Memory B cell (primary cell): ENCODE measurements around the gene PRKCE.
"Not testable (repeated sequence)": the region's sequence is repeated elsewhere in the genome, so short reads cannot be mapped to it uniquely, and the experiment has no call there.

Source experiments
- ATAC-seq: fragments of 150-1000 bp; cut with Tn5 transposase; 2 replicates; pipeline ENCODE4 v1.10.0; 2021; ENCODE audit warnings: low read depth, mild to moderate bottlenecking, moderate library complexity
- DNase-seq, 2 donors: peaks; one replicate each; pipeline ENCODE4 v3.0.0; 2022; ENCODE audit warnings: low spot score in 2 of 2
- H3K27ac Mint-ChIP-seq: one replicate; pipeline ENCODE4 v1.8.0; 2022; ENCODE audit warnings: mild to moderate bottlenecking, moderate library complexity, mixed read lengths
- H3K27me3 Mint-ChIP-seq: one replicate; pipeline ENCODE4 v1.8.0; 2022; ENCODE audit warnings: mixed read lengths
- H3K36me3 Mint-ChIP-seq: one replicate; pipeline ENCODE4 v1.8.0; 2022; ENCODE audit warnings: mild to moderate bottlenecking, mixed read lengths
- H3K4me1 Mint-ChIP-seq: one replicate; pipeline ENCODE4 v1.8.0; 2022; ENCODE audit warnings: mixed read lengths
- H3K4me3 Mint-ChIP-seq: one replicate; pipeline ENCODE4 v1.8.0; 2022; ENCODE audit warnings: mild to moderate bottlenecking, moderate library complexity, mixed read lengths
- H3K9me3 Mint-ChIP-seq: one replicate; pipeline ENCODE4 v1.8.0; 2022; ENCODE audit warnings: mixed read lengths

Gene PRKCE

GRCh38 chr2:45855374-45855773 is 203.9 kb downstream of the PRKCE start:
- no peak for DNase-seq
- no peak for ATAC-seq
- H3K36me3 Mint-ChIP-seq: peaks cover 6% of the 10 kb centered on the region
- peaks cover 36% of the 10 kb centered on the region for H3K4me1 Mint-ChIP-seq
- no peak overlapping the region for H3K27ac Mint-ChIP-seq
- no peaks in the 10 kb centered on the region for H3K27me3 Mint-ChIP-seq
- no peaks in the 10 kb centered on the region for H3K9me3 Mint-ChIP-seq
- no peak overlapping the region for H3K4me3 Mint-ChIP-seq

GRCh38 chr2:45856391-45857274 is 205.2 kb downstream of the PRKCE start:
- H3K4me3 Mint-ChIP-seq: no peak overlapping the region
- no peaks in the 10 kb centered on the region for H3K27me3 Mint-ChIP-seq
- no peaks in the 10 kb centered on the region for H3K9me3 Mint-ChIP-seq
- ATAC-seq (no peak), DNase-seq (no peak)
- peaks cover 36% of the 10 kb centered on the region for H3K4me1 Mint-ChIP-seq
- peaks cover 6% of the 10 kb centered on the region for H3K36me3 Mint-ChIP-seq
- H3K27ac Mint-ChIP-seq: no peak overlapping the region

GRCh38 chr2:45857275-45857609 is 205.8 kb downstream of the PRKCE start:
- Mint-ChIP-seq H3K9me3 (no peaks in the 10 kb centered on the region), H3K27me3 (no peaks in the 10 kb centered on the region), H3K4me1 (peaks cover 35% of the 10 kb centered on the region), H3K4me3 (no peak overlapping the region), H3K27ac (no peak overlapping the region), H3K36me3 (peaks cover 6% of the 10 kb centered on the region)
- DNase-seq: no peak
- ATAC-seq: no peak

- no peak for DNase-seq
- Mint-ChIP-seq H3K4me3 (no peak overlapping the region), H3K27ac (no peak overlapping the region), H3K4me1 (peaks cover 28% of the 10 kb centered on the region), H3K9me3 (no peaks in the 10 kb centered on the region), H3K27me3 (no peaks in the 10 kb centered on the region), H3K36me3 (peaks cover 7% of the 10 kb centered on the region)
- peak; percentile 36 for ATAC-seq
Observed at GRCh38 chr2:45857867-45858520, 206.5 kb downstream of the PRKCE start.

GRCh38 chr2:45858872-45859271 is 207.4 kb downstream of the PRKCE start:
- H3K4me3 Mint-ChIP-seq, DNase-seq, H3K36me3 Mint-ChIP-seq, ATAC-seq, H3K9me3 Mint-ChIP-seq, H3K27me3 Mint-ChIP-seq, H3K27ac Mint-ChIP-seq: not testable (repeated sequence)
- peaks cover 28% of the 10 kb centered on the region for H3K4me1 Mint-ChIP-seq

- no peak overlapping the region for H3K4me3 Mint-ChIP-seq
- H3K36me3 Mint-ChIP-seq: peaks cover 9% of the 10 kb centered on the region
- no peak for DNase-seq
- peak overlapping the region; percentile 84 for H3K27ac Mint-ChIP-seq
- no peaks in the 10 kb centered on the region for H3K27me3 Mint-ChIP-seq
- peaks cover 28% of the 10 kb centered on the region for H3K4me1 Mint-ChIP-seq
- no peak for ATAC-seq
- H3K9me3 Mint-ChIP-seq: no peaks in the 10 kb centered on the region
Observed at GRCh38 chr2:45859682-45860081, 208.2 kb downstream of the PRKCE start.

GRCh38 chr2:45860136-45861121 is 209.0 kb downstream of the PRKCE start:
- Mint-ChIP-seq H3K9me3 (no peaks in the 10 kb centered on the region), H3K4me3 (peak overlapping the region; percentile 81), H3K27me3 (no peaks in the 10 kb centered on the region), H3K27ac (peak overlapping the region; percentile 84), H3K36me3 (peaks cover 15% of the 10 kb centered on the region), H3K4me1 (peaks cover 26% of the 10 kb centered on the region)
- DNase-seq (no peak), ATAC-seq (peak; percentile 68)

GRCh38 chr2:45862843-45863242 is 211.4 kb downstream of the PRKCE start:
- peaks cover 28% of the 10 kb centered on the region for H3K4me1 Mint-ChIP-seq
- no peak for DNase-seq
- peaks cover 13% of the 10 kb centered on the region for H3K36me3 Mint-ChIP-seq
- ATAC-seq: no peak
- no peak overlapping the region for H3K27ac Mint-ChIP-seq
- H3K4me3 Mint-ChIP-seq: no peak overlapping the region
- H3K27me3 Mint-ChIP-seq: no peaks in the 10 kb centered on the region
- no peaks in the 10 kb centered on the region for H3K9me3 Mint-ChIP-seq

- no peak for ATAC-seq
- peaks cover 28% of the 10 kb centered on the region for H3K4me1 Mint-ChIP-seq
Observed at GRCh38 chr2:45864121-45864520, 212.6 kb downstream of the PRKCE start.

GRCh38 chr2:45867349-45867748 is 215.9 kb downstream of the PRKCE start:
- Mint-ChIP-seq H3K36me3 (peaks cover 25% of the 10 kb centered on the region), H3K9me3 (no peaks in the 10 kb centered on the region), H3K27ac (no peak overlapping the region), H3K27me3 (no peaks in the 10 kb centered on the region), H3K4me3 (no peak overlapping the region), H3K4me1 (peaks cover 11% of the 10 kb centered on the region)
- DNase-seq (no peak), ATAC-seq (no peak)

More at GRCh38 chr2:45864121-45864520, 212.6 kb downstream of the PRKCE start:
- Mint-ChIP-seq H3K27ac (no peak overlapping the region), H3K9me3 (no peaks in the 10 kb centered on the region), H3K27me3 (no peaks in the 10 kb centered on the region), H3K4me3 (no peak overlapping the region), H3K36me3 (peaks cover 13% of the 10 kb centered on the region)
- DNase-seq: no peak

GRCh38 chr2:45867800-45868199 is 216.3 kb downstream of the PRKCE start:
- Mint-ChIP-seq H3K4me1 (peaks cover 11% of the 10 kb centered on the region), H3K4me3 (no peak overlapping the region)
- no peak for ATAC-seq

GRCh38 chr2:45869165-45869501 is 217.7 kb downstream of the PRKCE start:
- H3K4me3 Mint-ChIP-seq: no peak overlapping the region
- DNase-seq (no peak), ATAC-seq (no peak)
- peaks cover 27% of the 10 kb centered on the region for H3K36me3 Mint-ChIP-seq
- H3K27ac Mint-ChIP-seq: no peak overlapping the region
- H3K9me3 Mint-ChIP-seq: no peaks in the 10 kb centered on the region
- no peaks in the 10 kb centered on the region for H3K27me3 Mint-ChIP-seq
- H3K4me1 Mint-ChIP-seq: peaks cover 14% of the 10 kb centered on the region

More at GRCh38 chr2:45867800-45868199, 216.3 kb downstream of the PRKCE start:
- Mint-ChIP-seq H3K36me3 (peaks cover 27% of the 10 kb centered on the region), H3K9me3 (no peaks in the 10 kb centered on the region), H3K27me3 (no peaks in the 10 kb centered on the region), H3K27ac (no peak overlapping the region)
- DNase-seq: no peak

GRCh38 chr2:45871025-45871424 is 219.6 kb downstream of the PRKCE start:
- Mint-ChIP-seq H3K4me1 (peaks cover 11% of the 10 kb centered on the region), H3K27me3 (no peaks in the 10 kb centered on the region), H3K36me3 (peaks cover 33% of the 10 kb centered on the region), H3K9me3 (peaks cover 2% of the 10 kb centered on the region), H3K4me3 (no peak overlapping the region), H3K27ac (no peak overlapping the region)
- no peak for DNase-seq
- ATAC-seq: no peak

GRCh38 chr2:45871541-45871940 is 220.1 kb downstream of the PRKCE start:
- ATAC-seq (no peak), DNase-seq (no peak)
- Mint-ChIP-seq H3K4me1 (peaks cover 11% of the 10 kb centered on the region), H3K27me3 (no peaks in the 10 kb centered on the region), H3K36me3 (peaks cover 38% of the 10 kb centered on the region), H3K9me3 (peaks cover 7% of the 10 kb centered on the region), H3K27ac (no peak overlapping the region), H3K4me3 (no peak overlapping the region)
